B cell (primary cell): Measurements from ENCODE around the gene STK33. TPM values are rescaled to one million over a fixed set of nuclear protein-coding genes. Genes with fewer than 3 reads are reported as not detected.

ENCODE experiments used
- ATAC-seq: fragments of 200-7000 bp; cut with Tn5 transposase; one replicate; pipeline ENCODE4 v1.10.0; 2021; ENCODE audit warnings: low read depth, mild to moderate bottlenecking, moderate number of reproducible peaks, moderate library complexity
- CTCF ChIA-PET: fragments of 350-600 bp; sonication (Branson Sonifier 250); formaldehyde crosslinking; loops from one replicate; lab custom pipeline; 2021; ENCODE audit warnings: antibody characterized with exemption, inconsistent platforms; lab: Charles Lee
- POLR2A ChIA-PET: fragments of 350-600 bp; sonication (Branson Sonifier 250); formaldehyde crosslinking; loops from one replicate; lab custom pipeline; 2021; ENCODE audit warnings: antibody characterized with exemption; lab: Charles Lee
- DNase-seq: peaks from one replicate; pipeline ENCODE4 v3.0.0; 2013
- H2AFZ ChIP-seq: 2 replicates; pipeline ENCODE4 v1.6.1; 2012; ENCODE audit warnings: mild to moderate bottlenecking, low read depth, low read length; ENCODE audit not compliant: insufficient read depth, poor library complexity, severe bottlenecking
- H3K27ac ChIP-seq, 2 donors: 1 replicate in 1 of 2; 2 replicates in 1 of 2; pipeline ENCODE4 v1.5.1; 2012 to 2013; ENCODE audit warnings: low read length in 2 of 2, mild to moderate bottlenecking in 2 of 2, moderate library complexity in 1 of 2
- H3K27me3 ChIP-seq, 4 experiments: fragments of 200-600 bp in 1 of 4; sonication (generic) in 1 of 4; replicated peaks in 1 of 4; 1 replicate in 2 of 4; 2 replicates in 2 of 4; pipeline versions ENCODE4 v1.6.1 to v1.7.0; 2013 to 2016; ENCODE audit warnings: low read length in 3 of 4, mild to moderate bottlenecking in 2 of 4, mixed read lengths in 1 of 4, moderate library complexity in 1 of 4; ENCODE audit not compliant: insufficient read depth in 4 of 4, control insufficient read depth in 3 of 4; ENCODE audit errors: control extremely low read depth in 1 of 4
- H3K36me3 ChIP-seq, 2 experiments: replicated peaks in 1 of 2; 1 replicate in 1 of 2; 2 replicates in 1 of 2; pipeline versions ENCODE4 v1.6.1 to v1.7.1; 2013; ENCODE audit warnings: low read length in 1 of 2; ENCODE audit not compliant: insufficient read depth in 2 of 2, control insufficient read depth in 1 of 2; ENCODE audit errors: control extremely low read depth in 1 of 2, extremely low read depth in 1 of 2
- H3K4me1 ChIP-seq, 2 donors: fragments of 200-600 bp in 1 of 2; sonication (generic) in 1 of 2; 1 replicate in 1 of 2; 2 replicates in 1 of 2; pipeline versions ENCODE4 v1.5.1 to v1.6.1; 2013 to 2017; ENCODE audit warnings: low read length in 2 of 2; ENCODE audit not compliant: control insufficient read depth in 2 of 2, insufficient read depth in 2 of 2
- H3K4me2 ChIP-seq: replicated peaks from 2 replicates; pipeline ENCODE3; 2012; ENCODE audit warnings: mild to moderate bottlenecking, low read depth, low read length; ENCODE audit not compliant: poor library complexity, severe bottlenecking
- H3K4me3 ChIP-seq, 5 experiments: fragments of 200-600 bp in 1 of 5; sonication (generic) in 1 of 5; 1 replicate in 3 of 5; 2 replicates in 2 of 5; pipeline versions ENCODE4 v1.5.1 to v1.7.0; 2011 to 2016; ENCODE audit warnings: low read length in 4 of 5, mild to moderate bottlenecking in 4 of 5, low read depth in 2 of 5, control low read depth in 1 of 5, moderate library complexity in 1 of 5; ENCODE audit not compliant: insufficient read depth in 1 of 5; ENCODE audit errors: control extremely low read depth in 1 of 5, extremely low read depth in 1 of 5
- H3K79me2 ChIP-seq: fragments of 200-600 bp; sonication (generic); one replicate; pipeline ENCODE4 v1.6.0; 2016; ENCODE audit warnings: low read length; ENCODE audit not compliant: control insufficient read depth, insufficient read depth
- H3K9ac ChIP-seq: fragments of 200-600 bp; sonication (generic); 2 replicates; pipeline ENCODE4 v1.6.1; 2017; ENCODE audit warnings: mild to moderate bottlenecking, low read length, moderate library complexity
- H3K9me3 ChIP-seq, 3 donors: one replicate each; pipeline versions ENCODE4 v1.6.1 to v1.7.1; 2013; ENCODE audit warnings: low read length in 2 of 3; ENCODE audit not compliant: control insufficient read depth in 2 of 3, insufficient read depth in 1 of 3; ENCODE audit errors: control extremely low read depth in 1 of 3
- H4K20me1 ChIP-seq: 2 replicates; pipeline ENCODE4 v1.6.0; 2012; ENCODE audit warnings: mild to moderate bottlenecking, low read length; ENCODE audit not compliant: insufficient read depth, control insufficient read depth, poor library complexity, severe bottlenecking
- H3K27ac Mint-ChIP-seq: one replicate; pipeline ENCODE4 v1.8.0; 2021; ENCODE audit warnings: mixed read lengths
- H3K27me3 Mint-ChIP-seq: one replicate; pipeline ENCODE4 v1.8.0; 2021; ENCODE audit warnings: mixed read lengths
- H3K4me1 Mint-ChIP-seq: one replicate; pipeline ENCODE4 v1.8.0; 2021; ENCODE audit warnings: mixed read lengths
- H3K4me3 Mint-ChIP-seq: one replicate; pipeline ENCODE4 v1.8.0; 2021; ENCODE audit warnings: mixed read lengths
- H3K9me3 Mint-ChIP-seq: one replicate; pipeline ENCODE4 v1.8.0; 2022; ENCODE audit warnings: mixed read lengths; ENCODE audit not compliant: insufficient read depth
- CTCF ChIP-seq: fragments of 200-600 bp; IDR thresholded peaks from one replicate; pipeline ENCODE4 v1.8.0; 2022; ENCODE audit warnings: antibody characterized with exemption, mild to moderate bottlenecking
- EZH2 ChIP-seq: IDR thresholded peaks from 2 replicates; pipeline ENCODE4 v1.6.1; 2012; ENCODE audit warnings: borderline replicate concordance, low read depth, mild to moderate bottlenecking, moderate library complexity, low read length; ENCODE audit not compliant: insufficient read depth, poor library complexity, severe bottlenecking
- WGBS: methylation state at CpG from one replicate; pipeline ENCODE4 v1.1.5; 2013; ENCODE audit warnings: missing lambda C conversion rate; ENCODE audit not compliant: insufficient coverage; 5-methylcytosine and 5-hydroxymethylcytosine counted together
- intact Hi-C: fragments of 100-400 bp; cut with micrococcal nuclease; formaldehyde crosslinking; loops from one replicate; pipeline ENCODE4 v1.10.0; 2022
- polyA plus RNA-seq: library from polyadenylated mRNA; depleted of rRNA; stranded (reverse); fragments of >200 nt; gene quantifications from 2 replicates; pipeline ENCODE4 v1.2.3, GENCODE V29; 2012
- total RNA-seq, 2 donors: library from RNA; stranded (reverse); fragments of 120-200 nt in 1 of 2; gene quantifications; 1 replicate in 1 of 2; 2 replicates in 1 of 2; pipeline versions ENCODE4 v1.2.3 to v1.2.4, GENCODE V29; 2013 to 2022

The STK33 gene
- total and polyA plus RNA-seq, 2 donors (not counting 1 experiment from before 2014, with no cell fraction given) = 3.1 to 9.3 TPM

- Histone ChIP-seq H3K4me1 (peaks cover 10 to 12% of the 10 kb centered on the region in 2 donors), H3K79me2 (no peaks in the 10 kb centered on the region), H3K9ac (no peak overlapping the region), H3K4me3 (no peak overlapping the region), H4K20me1 (no peaks in the 10 kb centered on the region), H3K9me3 (no peaks in the 10 kb centered on the region), H3K36me3 (no peaks in the 10 kb centered on the region), H3K4me2 (no peak overlapping the region), H3K27ac (no peak overlapping the region), H2AFZ (no peak overlapping the region), H3K27me3 (peaks cover 0 to 23% (median 9%) of the 10 kb centered on the region in 4 experiments)
- H3K27ac Mint-ChIP-seq = no peak overlapping the region
- CTCF ChIA-PET = interaction anchor here (1.2 kb wide), 1 partner anchor 12 kb away, joined by 3 read pairs; no protein-coding TSS in a partner anchor
- POLR2A ChIA-PET = no interaction called here
- DNase-seq (no peak), ATAC-seq (no peak)
- 91% methylated on average over 5 of the region's 8 CpGs for WGBS
- H3K27me3 Mint-ChIP-seq = peaks cover 17% of the 10 kb centered on the region
- H3K4me1 Mint-ChIP-seq = peaks cover 5% of the 10 kb centered on the region
- no peak overlapping the region for H3K4me3 Mint-ChIP-seq
- intact Hi-C loops = no loop called here
- TF ChIP-seq CTCF (no peak), EZH2 (no peak)
- H3K9me3 Mint-ChIP-seq = no peaks in the 10 kb centered on the region
Observed at GRCh38 chr11:8356216-8356615, 237.8 kb downstream of the STK33 start.

GRCh38 chr11:8355416-8355742 is 238.6 kb downstream of the STK33 start:
- Histone ChIP-seq H3K27me3 (peaks cover 0 to 23% (median 9%) of the 10 kb centered on the region in 4 experiments), H3K79me2 (no peaks in the 10 kb centered on the region), H3K9me3 (no peaks in the 10 kb centered on the region), H3K4me3 (no peak overlapping the region), H4K20me1 (no peaks in the 10 kb centered on the region), H3K4me1 (peaks cover 10 to 12% of the 10 kb centered on the region in 2 donors), H3K9ac (no peak overlapping the region), H3K36me3 (no peaks in the 10 kb centered on the region), H3K27ac (no peak overlapping the region), H2AFZ (no peak overlapping the region), H3K4me2 (no peak overlapping the region)
- no peak overlapping the region for H3K4me3 Mint-ChIP-seq
- ChIA-PET CTCF (no interaction called here), POLR2A (no interaction called here)
- peaks cover 20% of the 10 kb centered on the region for H3K27me3 Mint-ChIP-seq
- intact Hi-C loops = no loop called here
- no peak for TF ChIP-seq EZH2
- TF ChIP-seq CTCF = no peak
- peaks cover 5% of the 10 kb centered on the region for H3K4me1 Mint-ChIP-seq
- H3K27ac Mint-ChIP-seq = no peak overlapping the region
- ATAC-seq = no peak
- WGBS = 69% methylated on average over 4 of the region's 5 CpGs
- DNase-seq = no peak
- no peaks in the 10 kb centered on the region for H3K9me3 Mint-ChIP-seq
